OCI-LY7 (cell line): ENCODE results near the gene MRPL10. TPM values are rescaled to one million over a fixed set of nuclear protein-coding genes. Genes with fewer than 3 reads are reported as not detected.
"Not testable (repeated sequence)": the region's sequence is repeated elsewhere in the genome, so short reads cannot be mapped to it uniquely, and the experiment has no call there.

Experiments
- BruUV-seq: library from RNA; stranded (reverse); fragments of 400-500 nt; replicated peaks from 2 replicates; lab custom pipeline; 2021; lab: Mats Ljungman, UMichigan
- CTCF ChIA-PET: fragments of 300-600 bp; sonication (Branson Sonifier 250); formaldehyde crosslinking; loops from one replicate; lab custom pipeline; 2022; ENCODE audit warnings: antibody characterized with exemption; ENCODE audit not compliant: unreplicated experiment; lab: Charles Lee
- POLR2A ChIA-PET: fragments of 300-600 bp; sonication (Branson Sonifier 250); formaldehyde crosslinking; loops from one replicate; lab custom pipeline; 2022; ENCODE audit warnings: antibody characterized with exemption; lab: Charles Lee
- DNase-seq: peaks from one replicate; pipeline ENCODE4 v3.0.0-alpha.2; 2015; ENCODE audit warnings: low spot score
- H2AFZ ChIP-seq: fragments of 200-600 bp; sonication (generic), shearing (Covaris generic); 2 replicates; pipeline ENCODE4 v1.6.1; 2014; ENCODE audit warnings: mild to moderate bottlenecking, antibody characterized with exemption, low read length, moderate library complexity
- H3K27ac ChIP-seq: fragments of 200-600 bp; sonication (generic); 2 replicates; pipeline ENCODE4 v1.5.1; 2014; ENCODE audit warnings: mixed run types, low read depth, mild to moderate bottlenecking, moderate library complexity, low read length, inconsistent platforms; ENCODE audit not compliant: poor library complexity, severe bottlenecking
- H3K36me3 ChIP-seq: fragments of 200-600 bp; sonication (generic); 2 replicates; pipeline ENCODE4 v1.6.1; 2014; ENCODE audit warnings: mild to moderate bottlenecking, antibody characterized with exemption, low read length, moderate library complexity, mixed read lengths; ENCODE audit not compliant: insufficient read depth
- H3K4me1 ChIP-seq: fragments of 200-600 bp; sonication (generic); 2 replicates; pipeline ENCODE4 v1.5.1; 2014; ENCODE audit warnings: mild to moderate bottlenecking, low read length; ENCODE audit not compliant: insufficient read depth, poor library complexity, severe bottlenecking
- H3K4me2 ChIP-seq: fragments of 200-600 bp; sonication (generic); 2 replicates; pipeline ENCODE4 v1.6.1; 2014; ENCODE audit warnings: mild to moderate bottlenecking, low read length
- H3K4me3 ChIP-seq: fragments of 200-600 bp; sonication (generic); 2 replicates; pipeline ENCODE4 v1.5.1; 2014; ENCODE audit warnings: mild to moderate bottlenecking, low read depth, low read length; ENCODE audit not compliant: poor library complexity, severe bottlenecking
- H3K79me2 ChIP-seq: fragments of 200-600 bp; sonication (generic); 2 replicates; pipeline ENCODE4 v1.6.1; 2016; ENCODE audit warnings: low read depth, mild to moderate bottlenecking, low read length, moderate library complexity, mixed read lengths; ENCODE audit not compliant: insufficient read depth
- H3K9me2 ChIP-seq: fragments of 200-600 bp; sonication (generic); 2 replicates; pipeline ENCODE4 v1.6.1; 2016; ENCODE audit warnings: mild to moderate bottlenecking, low read length, mixed read lengths; ENCODE audit not compliant: insufficient read depth
- H3K9me3 ChIP-seq: fragments of 200-600 bp; sonication (generic); 2 replicates; pipeline ENCODE4 v1.6.1; 2014; ENCODE audit warnings: mild to moderate bottlenecking, mixed run types, low read length, mixed read lengths
- H4K20me1 ChIP-seq: fragments of 200-600 bp; sonication (generic); 2 replicates; pipeline ENCODE4 v1.6.1; 2014; ENCODE audit warnings: mild to moderate bottlenecking, antibody characterized with exemption, low read length, moderate library complexity, mixed read lengths; ENCODE audit not compliant: insufficient read depth
- EZH2phosphoT487 ChIP-seq: fragments of 200-600 bp; sonication (generic); IDR thresholded peaks from 2 replicates; pipeline ENCODE4 v1.6.1; 2018; ENCODE audit warnings: low read depth, borderline replicate concordance, mild to moderate bottlenecking, mixed run types, antibody characterized with exemption, low read length, moderate library complexity, mixed read lengths
- intact Hi-C: fragments of 100-400 bp; cut with micrococcal nuclease; formaldehyde crosslinking; loops from one replicate; pipeline ENCODE4 v1.10.0; 2022; ENCODE audit not compliant: unreplicated experiment
- total RNA-seq, 2 experiments: library from RNA; depleted of rRNA in 1 of 2; stranded (reverse); fragments of >200 nt in 1 of 2; shearing (Covaris generic) in 1 of 2; gene quantifications; 2 replicates each; pipeline ENCODE4 v1.2.3, GENCODE V29; 2014 to 2022
- TF ChIP-seq, protein P1 (sequence below): fragments of 200-600 bp; sonication (generic); conservative IDR thresholded peaks from 2 replicates; pipeline ENCODE4 v1.5.1; 2014; ENCODE audit warnings: mild to moderate bottlenecking, antibody characterized with exemption, low read length, moderate library complexity, mixed read lengths

The MRPL10 gene
- total RNA-seq, 2 experiments from 2014 or later = 50.8 to 56.7 TPM

DNA sequence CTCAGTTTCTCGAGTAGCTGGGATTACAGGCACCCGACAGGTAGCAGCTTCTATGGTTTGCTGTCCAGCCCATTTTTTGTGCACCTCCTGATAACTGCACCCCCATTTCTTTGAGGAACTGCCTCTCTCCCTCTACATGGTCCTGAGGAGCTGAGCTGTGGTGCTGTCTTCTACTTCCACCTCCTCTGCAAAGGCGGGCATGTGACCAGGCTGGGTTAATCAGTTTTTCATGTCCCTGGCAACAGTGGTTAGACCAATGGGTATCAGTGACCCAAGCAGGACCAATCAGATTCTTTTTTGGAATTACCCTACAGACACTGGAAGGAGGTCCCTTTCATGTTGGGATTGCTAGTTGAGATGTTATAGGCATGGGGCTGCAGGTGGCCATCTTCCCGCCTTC, 57.0 kb downstream of the MRPL10 start:
- no TSS peak for BruUV-seq
- Histone ChIP-seq H3K27ac (no peak overlapping the region), H3K79me2 (no peaks in the 10 kb centered on the region), H3K9me2 (no peaks in the 10 kb centered on the region), H4K20me1 (0 out of 2 replicates have a peak, but pooled peaks cover 4% of the 10 kb centered on the region), H3K4me3 (no peak overlapping the region), H2AFZ (no peak overlapping the region), H3K36me3 (no peaks in the 10 kb centered on the region), H3K4me1 (no peaks in the 10 kb centered on the region), H3K4me2 (no peak overlapping the region), H3K9me3 (no peaks in the 10 kb centered on the region)
- ChIA-PET CTCF (no interaction called here), POLR2A (no interaction called here)
- intact Hi-C loops = no loop called here
- TF ChIP-seq, protein P1, sequence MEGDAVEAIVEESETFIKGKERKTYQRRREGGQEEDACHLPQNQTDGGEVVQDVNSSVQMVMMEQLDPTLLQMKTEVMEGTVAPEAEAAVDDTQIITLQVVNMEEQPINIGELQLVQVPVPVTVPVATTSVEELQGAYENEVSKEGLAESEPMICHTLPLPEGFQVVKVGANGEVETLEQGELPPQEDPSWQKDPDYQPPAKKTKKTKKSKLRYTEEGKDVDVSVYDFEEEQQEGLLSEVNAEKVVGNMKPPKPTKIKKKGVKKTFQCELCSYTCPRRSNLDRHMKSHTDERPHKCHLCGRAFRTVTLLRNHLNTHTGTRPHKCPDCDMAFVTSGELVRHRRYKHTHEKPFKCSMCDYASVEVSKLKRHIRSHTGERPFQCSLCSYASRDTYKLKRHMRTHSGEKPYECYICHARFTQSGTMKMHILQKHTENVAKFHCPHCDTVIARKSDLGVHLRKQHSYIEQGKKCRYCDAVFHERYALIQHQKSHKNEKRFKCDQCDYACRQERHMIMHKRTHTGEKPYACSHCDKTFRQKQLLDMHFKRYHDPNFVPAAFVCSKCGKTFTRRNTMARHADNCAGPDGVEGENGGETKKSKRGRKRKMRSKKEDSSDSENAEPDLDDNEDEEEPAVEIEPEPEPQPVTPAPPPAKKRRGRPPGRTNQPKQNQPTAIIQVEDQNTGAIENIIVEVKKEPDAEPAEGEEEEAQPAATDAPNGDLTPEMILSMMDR = no peak
- no peak for TF ChIP-seq EZH2phosphoT487
- no peak for DNase-seq

DNA sequence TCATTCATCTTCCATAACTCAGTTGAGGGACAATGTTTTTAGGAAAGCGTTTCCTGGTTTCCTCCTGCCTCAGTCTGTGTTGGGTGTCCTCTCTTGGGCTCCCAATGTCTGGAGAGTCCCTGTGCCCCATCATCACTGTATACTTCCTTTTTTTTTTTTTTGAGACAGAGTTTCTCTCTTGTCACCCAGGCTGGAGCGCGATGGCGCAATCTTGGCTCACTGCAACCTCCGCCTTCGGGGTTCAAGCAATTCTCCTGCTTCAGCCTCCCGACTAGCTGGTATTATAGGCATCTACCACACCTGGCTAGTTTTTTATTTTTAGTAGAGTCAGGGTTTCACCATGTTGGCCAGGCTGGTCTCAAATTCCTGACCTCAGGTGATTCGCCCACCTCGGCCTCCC, 57.7 kb downstream of the MRPL10 start:
- H3K4me1 ChIP-seq, CTCF ChIA-PET, H3K79me2 ChIP-seq, H3K27ac ChIP-seq, H3K9me3 ChIP-seq, H3K4me2 ChIP-seq, H4K20me1 ChIP-seq, H3K4me3 ChIP-seq, intact Hi-C loops, DNase-seq, H3K9me2 ChIP-seq, BruUV-seq, H3K36me3 ChIP-seq, POLR2A ChIA-PET, H2AFZ ChIP-seq: not testable (repeated sequence)

Other genes with a start within 250 kb of the MRPL10 start
- 215 and 232 TPM in 2 replicates for gene KPNB1, start 181.6 kb downstream of the MRPL10 start, total RNA-seq (2014; rRNA removed; shearing (Covaris generic))
- gene KPNB1, start 181.6 kb downstream of the MRPL10 start, total RNA-seq (2022) = 423 and 453 TPM in 2 replicates
- 8.3 and 15.0 TPM in 2 replicates for gene TBKBP1, start 137.4 kb downstream of the MRPL10 start, total RNA-seq (2014; rRNA removed; shearing (Covaris generic))
- gene TBKBP1, start 137.4 kb downstream of the MRPL10 start, total RNA-seq (2022) = 15.2 and 16.0 TPM in 2 replicates
- not detected in 2 replicates for gene TBX21, start 98.3 kb downstream of the MRPL10 start, total RNA-seq (2014; rRNA removed; shearing (Covaris generic))
- not detected in 2 replicates for gene TBX21, start 98.3 kb downstream of the MRPL10 start, total RNA-seq (2022)
- 16.2 and 24.4 TPM in 2 replicates for gene OSBPL7, start 9.7 kb downstream of the MRPL10 start, total RNA-seq (2014; rRNA removed; shearing (Covaris generic))
- gene OSBPL7, start 9.7 kb downstream of the MRPL10 start, total RNA-seq (2022) = 31.1 and 35.7 TPM in 2 replicates
- 0.23 and 0.85 TPM in 2 replicates for gene LRRC46, start 129 bp upstream of the MRPL10 start, total RNA-seq (2014; rRNA removed; shearing (Covaris generic))
- gene LRRC46, start 129 bp upstream of the MRPL10 start, total RNA-seq (2022) = 1.2 and 2.0 TPM in 2 replicates
- gene SCRN2, start 9.7 kb upstream of the MRPL10 start, total RNA-seq (2014; rRNA removed; shearing (Covaris generic)) = 33.9 and 42.9 TPM in 2 replicates
- 37.3 and 39.1 TPM in 2 replicates for gene SCRN2, start 9.7 kb upstream of the MRPL10 start, total RNA-seq (2022)
- gene SP6, start 19.6 kb upstream of the MRPL10 start, total RNA-seq (2014; rRNA removed; shearing (Covaris generic)) = 0.08 and 0.22 TPM in 2 replicates
- 0.08 and 0.24 TPM in 2 replicates for gene SP6, start 19.6 kb upstream of the MRPL10 start, total RNA-seq (2022)
- gene SP2, start 64.7 kb upstream of the MRPL10 start, total RNA-seq (2014; rRNA removed; shearing (Covaris generic)) = 2.3 and 5.8 TPM in 2 replicates
- 22.1 and 24.1 TPM in 2 replicates for gene SP2, start 64.7 kb upstream of the MRPL10 start, total RNA-seq (2022)
- gene PNPO, start 110.0 kb upstream of the MRPL10 start, total RNA-seq (2014; rRNA removed; shearing (Covaris generic)) = 14.0 and 14.7 TPM in 2 replicates
- 30.4 and 33.8 TPM in 2 replicates for gene PNPO, start 110.0 kb upstream of the MRPL10 start, total RNA-seq (2022)
- not detected in 2 replicates for gene PRR15L, start 126.3 kb upstream of the MRPL10 start, total RNA-seq (2014; rRNA removed; shearing (Covaris generic))
- not detected in 2 replicates for gene PRR15L, start 126.3 kb upstream of the MRPL10 start, total RNA-seq (2022)
- gene CDK5RAP3, start 139.6 kb upstream of the MRPL10 start, total RNA-seq (2014; rRNA removed; shearing (Covaris generic)) = 241 and 312 TPM in 2 replicates
- 254 and 256 TPM in 2 replicates for gene CDK5RAP3, start 139.6 kb upstream of the MRPL10 start, total RNA-seq (2022)
- 1.2 TPM in 1 of 2 replicates, not detected in the other for gene COPZ2, start 206.3 kb upstream of the MRPL10 start, total RNA-seq (2014; rRNA removed; shearing (Covaris generic))
- gene COPZ2, start 206.3 kb upstream of the MRPL10 start, total RNA-seq (2022) = 1.4 and 1.7 TPM in 2 replicates
- gene NFE2L1, start 216.8 kb upstream of the MRPL10 start, total RNA-seq (2014; rRNA removed; shearing (Covaris generic)) = 42.3 and 60.1 TPM in 2 replicates
- 106 and 124 TPM in 2 replicates for gene NFE2L1, start 216.8 kb upstream of the MRPL10 start, total RNA-seq (2022)